GM18868 (cell line): ENCODE data around the gene PDE2A.

ENCODE experiments used
- ATAC-seq: cut with Tn5 transposase; IDR thresholded peaks from one replicate; pipeline ENCODE4 v1.9.1; 2021; ENCODE audit warnings: mild to moderate bottlenecking, moderate library complexity; ENCODE audit not compliant: unreplicated experiment

Gene PDE2A

DNA sequence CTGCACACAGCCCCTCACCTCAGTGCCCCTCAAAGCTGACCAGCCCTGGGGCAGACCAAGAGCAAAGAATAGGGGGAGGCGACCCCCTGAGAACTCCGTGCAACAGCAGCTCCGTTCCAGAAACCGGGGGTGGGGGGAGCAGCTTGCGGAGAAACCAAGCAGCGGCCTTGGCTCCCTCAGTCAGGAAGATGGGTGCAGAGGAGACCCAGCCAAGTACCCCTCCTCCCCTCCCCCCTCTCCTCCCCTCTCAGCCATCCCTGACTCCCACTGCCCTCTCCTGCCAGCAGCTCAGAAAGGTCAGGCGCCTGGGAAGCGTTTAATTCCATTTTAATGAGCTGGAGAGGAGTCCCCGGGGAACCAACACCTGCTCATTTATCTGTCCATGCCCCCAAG, 78.9 kb downstream of the PDE2A start:
- no peak for ATAC-seq

- no peak for ATAC-seq
These were observed 79.5 kb downstream of the PDE2A start for GRCh38 chr11:72594493-72595291.

- no peak for ATAC-seq
These were observed 81.3 kb downstream of the PDE2A start for GRCh38 chr11:72592698-72593495.

- ATAC-seq: no peak
These were observed 82.3 kb downstream of the PDE2A start for GRCh38 chr11:72591785-72592502.

- no peak for ATAC-seq
These were observed 83.2 kb downstream of the PDE2A start for GRCh38 chr11:72591023-72591422.

- no peak for ATAC-seq
These were observed 84.1 kb downstream of the PDE2A start for GRCh38 chr11:72589802-72590761.

GRCh38 chr11:72588421-72589410, 85.5 kb downstream of the PDE2A start:
- no peak for ATAC-seq

DNA sequence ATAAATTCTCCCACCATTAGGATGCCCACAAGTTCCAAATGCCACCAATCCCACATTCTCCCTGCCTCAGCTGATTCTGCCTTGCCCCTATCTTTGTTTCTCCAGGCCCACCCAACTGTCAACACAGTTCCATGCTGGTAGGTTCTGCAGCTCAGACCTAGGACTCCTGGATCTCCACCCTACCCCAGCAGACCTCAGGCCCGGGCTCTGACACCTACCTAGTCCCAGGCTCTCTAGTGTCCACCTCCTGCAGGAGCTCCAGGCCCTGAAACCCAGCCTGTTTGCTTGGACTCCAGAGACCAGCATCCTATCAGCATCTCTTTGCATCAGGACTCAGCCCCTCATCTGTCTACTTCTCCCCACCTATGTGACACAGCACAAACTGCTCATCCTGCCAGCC, 86.5 kb downstream of the PDE2A start:
- ATAC-seq: no peak

DNA sequence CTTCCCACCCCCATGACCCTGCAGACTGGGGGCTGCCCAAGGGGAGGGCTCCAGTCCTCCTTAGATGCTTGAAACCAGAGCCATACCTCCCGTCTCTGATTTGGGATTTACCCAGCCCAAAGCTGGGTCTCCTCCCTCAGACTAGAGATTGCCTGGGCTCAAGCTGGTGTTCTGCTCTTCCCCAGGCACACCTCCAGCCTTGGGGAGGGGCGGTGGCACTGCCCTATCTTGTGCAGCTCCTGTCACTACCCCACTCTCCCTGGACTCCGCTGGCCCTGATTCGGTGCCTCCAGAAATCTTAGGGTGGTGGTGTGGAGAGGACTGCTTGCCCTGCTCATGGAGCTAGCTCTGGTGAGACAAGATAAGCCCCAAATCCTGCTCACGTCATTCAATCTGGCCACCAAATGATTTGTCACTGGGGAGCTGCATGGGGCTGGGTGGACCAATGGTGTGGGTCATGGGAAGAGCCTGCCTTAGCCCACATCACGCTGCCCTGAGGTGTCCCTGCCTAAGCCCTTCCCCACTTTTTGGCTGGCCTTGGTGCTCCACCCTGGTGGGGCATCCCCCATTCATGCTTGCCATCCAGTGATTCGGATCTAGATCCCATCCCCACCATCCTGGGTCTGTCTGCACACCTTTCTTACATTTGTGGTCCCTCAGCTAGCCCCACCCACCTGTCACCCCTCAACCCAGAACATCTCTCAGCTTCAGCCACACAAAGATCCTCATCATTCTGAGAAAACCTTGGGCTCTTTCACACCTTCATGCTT, 87.7 kb downstream of the PDE2A start:
- ATAC-seq: no peak

GRCh38 chr11:72585762-72586311, 88.4 kb downstream of the PDE2A start:
- no peak for ATAC-seq

- no peak for ATAC-seq
These were observed 89.2 kb downstream of the PDE2A start for GRCh38 chr11:72584939-72585597.

DNA sequence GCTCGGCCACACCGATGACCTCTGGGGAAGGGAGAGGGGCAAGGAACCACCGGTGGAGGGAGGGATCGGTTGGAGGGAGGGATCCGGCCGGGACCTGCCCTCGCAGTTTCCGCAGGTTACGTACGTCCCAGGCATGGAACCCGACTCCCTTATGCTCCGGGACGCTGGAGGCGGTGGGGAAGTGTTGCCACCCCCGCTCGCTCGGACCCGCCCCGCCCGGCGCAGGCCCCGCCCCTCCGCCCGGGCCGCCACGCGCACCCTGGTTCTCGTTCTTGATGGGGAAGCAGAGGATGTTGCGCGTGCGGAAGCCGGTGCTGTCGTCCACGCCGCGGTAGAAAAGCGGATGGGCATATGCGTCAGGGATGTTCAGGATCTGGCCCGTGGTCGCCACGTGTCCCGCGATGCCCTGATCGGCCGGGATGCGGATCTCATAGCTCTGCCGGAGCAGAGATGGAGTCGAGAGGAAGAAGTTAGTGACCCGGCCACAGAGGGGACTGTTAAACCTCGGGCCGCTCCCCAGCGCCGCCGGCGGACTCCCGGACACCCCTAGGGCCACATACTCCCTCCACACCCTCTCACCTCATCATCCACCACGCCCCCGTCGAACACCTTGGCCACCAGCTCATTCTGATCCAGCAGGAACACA, 89.8 kb downstream of the PDE2A start:
- ATAC-seq: no peak

DNA sequence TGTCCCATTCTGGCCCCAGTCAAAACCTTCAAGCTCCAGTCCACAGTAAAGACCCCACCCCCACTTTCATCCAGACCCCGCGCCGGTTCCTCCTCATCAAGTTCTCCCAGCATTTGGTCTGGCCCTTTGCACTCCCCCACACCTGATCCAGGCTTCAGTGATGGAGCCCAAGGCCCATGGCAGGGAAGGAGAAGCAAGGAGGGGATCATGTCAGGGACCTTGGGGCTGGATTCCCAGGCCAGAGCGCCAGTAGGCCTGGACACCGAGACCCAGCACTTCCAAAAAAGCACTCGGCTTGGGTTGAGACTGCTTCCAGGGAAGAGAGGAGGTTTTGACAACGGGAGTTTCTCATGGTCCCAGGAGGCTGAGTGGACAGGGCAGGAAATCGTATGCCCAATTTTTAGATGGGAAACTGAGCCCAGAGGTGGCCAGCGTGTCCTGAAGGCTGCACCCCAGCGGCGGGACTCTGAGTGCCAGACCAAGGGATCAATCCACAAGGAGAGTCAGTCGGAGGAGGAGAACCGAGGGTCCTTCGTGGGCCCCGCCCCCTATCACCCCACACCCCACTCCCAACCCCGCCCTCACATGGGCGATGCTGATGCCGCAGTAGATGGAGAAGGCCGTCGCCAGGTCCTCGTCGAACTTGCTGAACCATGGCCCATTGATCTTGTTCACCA, 90.5 kb downstream of the PDE2A start:
- no peak for ATAC-seq

DNA sequence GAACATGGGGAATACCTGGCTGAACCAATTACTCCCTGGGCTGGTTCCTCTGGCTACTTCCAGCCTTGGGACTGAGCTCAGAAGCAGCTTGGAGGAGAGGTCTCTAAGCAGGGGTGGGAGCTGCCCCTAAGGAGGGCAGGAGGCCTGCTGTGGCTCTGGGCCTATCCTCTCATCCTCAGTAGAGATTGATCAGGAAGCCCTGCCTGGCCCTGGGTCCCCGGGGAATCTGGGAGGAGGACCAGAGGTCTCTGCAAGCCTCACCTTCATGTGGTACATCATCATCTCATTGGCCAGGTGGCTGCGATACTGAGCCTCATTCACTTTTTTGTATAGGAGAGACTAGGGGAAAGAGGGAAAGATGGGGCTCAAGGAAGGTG, 91.1 kb downstream of the PDE2A start:
- ATAC-seq: no peak

DNA sequence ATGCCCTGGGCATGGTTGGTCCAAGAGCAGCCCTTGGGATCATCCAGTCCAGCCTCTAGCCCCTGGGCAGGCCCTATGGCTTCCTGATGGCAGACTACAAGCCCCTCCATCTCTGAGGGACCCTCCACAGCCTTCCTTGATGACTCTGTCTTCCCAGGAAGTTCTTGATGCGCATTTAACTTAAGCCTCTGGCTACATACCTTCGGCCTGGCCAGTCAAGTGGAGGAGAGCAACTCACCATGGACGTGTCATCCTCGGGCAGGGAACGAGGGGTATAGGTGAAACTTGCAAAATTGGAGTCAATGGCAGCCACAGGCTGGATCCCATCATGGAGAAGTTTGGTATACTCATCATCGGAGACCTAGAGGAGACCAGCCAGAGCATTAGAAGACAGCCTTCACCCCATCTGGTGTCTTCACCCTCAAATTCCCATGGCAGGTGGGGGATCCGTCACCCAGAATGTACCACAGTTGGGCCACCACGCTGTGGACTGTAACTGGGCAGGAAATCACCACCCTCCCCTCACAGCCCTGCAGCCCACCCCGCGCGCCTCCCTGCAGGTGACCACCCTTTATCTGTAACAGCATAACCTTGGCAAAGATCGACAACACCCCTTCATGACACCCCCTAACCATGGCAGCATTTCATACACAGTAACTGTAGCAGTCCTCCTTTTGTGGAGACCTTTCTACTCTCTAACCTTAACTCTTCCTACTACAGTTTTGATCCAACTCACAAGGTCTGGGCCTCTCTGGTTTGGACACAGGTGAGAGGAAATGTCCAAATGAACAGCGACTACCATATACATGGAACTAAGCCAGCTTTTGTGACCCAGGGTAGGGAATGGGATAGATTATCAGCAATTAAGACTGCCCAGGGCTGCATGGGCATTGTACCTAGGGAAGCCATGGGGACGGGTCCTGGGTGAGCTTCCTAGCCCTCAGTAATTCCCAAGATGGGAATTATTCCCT, 91.7 kb downstream of the PDE2A start:
- no peak for ATAC-seq

DNA sequence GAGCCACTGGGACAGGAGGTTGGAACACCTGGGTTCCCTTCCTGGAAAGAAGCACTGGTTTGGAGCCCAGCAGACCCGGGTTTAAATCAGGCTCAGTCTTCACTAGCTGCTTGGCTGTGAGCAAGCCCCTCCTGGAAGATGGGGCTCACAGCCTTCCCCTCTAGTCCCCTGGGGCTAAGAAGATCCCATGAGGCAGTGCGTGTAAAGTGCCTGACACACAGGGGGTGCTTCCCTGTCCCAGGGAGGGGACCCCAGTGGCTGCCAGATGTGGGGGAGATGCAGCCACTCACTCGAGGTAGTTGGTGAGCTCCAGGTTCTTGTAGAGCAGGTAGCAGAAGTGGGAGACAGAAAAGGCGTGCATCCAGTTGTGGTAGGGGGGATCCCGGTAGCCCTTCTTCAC, 93.2 kb downstream of the PDE2A start:
- ATAC-seq: no peak
